Measurements from ENCODE around the gene DNAH8.

DNA sequence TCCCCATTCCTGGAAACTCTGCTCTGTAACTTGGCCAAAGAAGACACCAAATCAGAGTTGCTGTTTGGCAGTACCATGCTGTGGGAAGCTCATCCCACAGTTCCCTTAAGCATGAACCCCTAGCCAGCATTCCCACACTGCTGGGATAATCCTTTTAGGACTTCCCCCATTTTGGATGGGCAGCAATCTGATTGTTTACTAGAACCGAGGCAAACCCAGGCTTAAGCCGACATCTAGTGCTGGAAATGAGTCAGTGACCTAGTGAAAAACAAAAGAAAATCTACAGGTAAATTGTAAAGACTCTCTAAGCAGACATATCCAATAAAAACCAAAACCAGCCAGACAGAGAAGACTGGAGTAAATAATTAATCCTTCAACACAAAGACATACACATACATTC, 5.2 kb downstream of the DNAH8 start:
- peak; percentile 45; the same call in 1 of the 2 replicates for TF ChIP-seq CTCF (IDR thresholded peaks at IDR 0.05)
- no peak for TF ChIP-seq POLR2AphosphoS5 (IDR thresholded peaks at IDR 0.05; ENCODE audit: low read depth, low read length)
- no peak for TF ChIP-seq TCF7L2 (IDR thresholded peaks at IDR 0.05; ENCODE audit: low read depth, low read length)
- TF ChIP-seq, protein P1, sequence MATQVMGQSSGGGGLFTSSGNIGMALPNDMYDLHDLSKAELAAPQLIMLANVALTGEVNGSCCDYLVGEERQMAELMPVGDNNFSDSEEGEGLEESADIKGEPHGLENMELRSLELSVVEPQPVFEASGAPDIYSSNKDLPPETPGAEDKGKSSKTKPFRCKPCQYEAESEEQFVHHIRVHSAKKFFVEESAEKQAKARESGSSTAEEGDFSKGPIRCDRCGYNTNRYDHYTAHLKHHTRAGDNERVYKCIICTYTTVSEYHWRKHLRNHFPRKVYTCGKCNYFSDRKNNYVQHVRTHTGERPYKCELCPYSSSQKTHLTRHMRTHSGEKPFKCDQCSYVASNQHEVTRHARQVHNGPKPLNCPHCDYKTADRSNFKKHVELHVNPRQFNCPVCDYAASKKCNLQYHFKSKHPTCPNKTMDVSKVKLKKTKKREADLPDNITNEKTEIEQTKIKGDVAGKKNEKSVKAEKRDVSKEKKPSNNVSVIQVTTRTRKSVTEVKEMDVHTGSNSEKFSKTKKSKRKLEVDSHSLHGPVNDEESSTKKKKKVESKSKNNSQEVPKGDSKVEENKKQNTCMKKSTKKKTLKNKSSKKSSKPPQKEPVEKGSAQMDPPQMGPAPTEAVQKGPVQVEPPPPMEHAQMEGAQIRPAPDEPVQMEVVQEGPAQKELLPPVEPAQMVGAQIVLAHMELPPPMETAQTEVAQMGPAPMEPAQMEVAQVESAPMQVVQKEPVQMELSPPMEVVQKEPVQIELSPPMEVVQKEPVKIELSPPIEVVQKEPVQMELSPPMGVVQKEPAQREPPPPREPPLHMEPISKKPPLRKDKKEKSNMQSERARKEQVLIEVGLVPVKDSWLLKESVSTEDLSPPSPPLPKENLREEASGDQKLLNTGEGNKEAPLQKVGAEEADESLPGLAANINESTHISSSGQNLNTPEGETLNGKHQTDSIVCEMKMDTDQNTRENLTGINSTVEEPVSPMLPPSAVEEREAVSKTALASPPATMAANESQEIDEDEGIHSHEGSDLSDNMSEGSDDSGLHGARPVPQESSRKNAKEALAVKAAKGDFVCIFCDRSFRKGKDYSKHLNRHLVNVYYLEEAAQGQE (IDR thresholded peaks at IDR 0.05; ENCODE audit: insufficient read depth in 1 of 2, low read depth in 2 of 2, low read length in 1 of 2): no peak
- no peak for TF ChIP-seq SIN3A (IDR thresholded peaks at IDR 0.05; ENCODE audit: borderline replicate concordance, insufficient read depth, low read depth, low read length)

Data from Panc1 (cell line).